ENCODE data around the gene RAP1B.

Gene RAP1B

GRCh38 chr12:68610370-68611093, at the start of gene RAP1B:
Gene RAP1B (plus strand): TSS chr12:68610899. CDS start chr12:68648725, 37,826 bp downstream.
- in situ Hi-C loops (cut with MboI; ENCODE audit: low sequenced_read_pairs), result no loop called here

- in situ Hi-C loops (cut with MboI; ENCODE audit: low sequenced_read_pairs), result no loop called here
Observed at GRCh38 chr12:68561830-68562229, 48.9 kb upstream of the RAP1B start.

- in situ Hi-C loops (cut with MboI; ENCODE audit: low sequenced_read_pairs), result no loop called here
Observed at GRCh38 chr12:68564166-68564565, 46.5 kb upstream of the RAP1B start.

GRCh38 chr12:68565391-68565903, 45.3 kb upstream of the RAP1B start:
- in situ Hi-C loops (cut with MboI; ENCODE audit: low sequenced_read_pairs), result no loop called here

GRCh38 chr12:68568922-68569569, 41.7 kb upstream of the RAP1B start:
- in situ Hi-C loops (cut with MboI; ENCODE audit: low sequenced_read_pairs), result no loop called here

- in situ Hi-C loops (cut with MboI; ENCODE audit: low sequenced_read_pairs), result no loop called here
Observed at GRCh38 chr12:68572661-68573060, 38.0 kb upstream of the RAP1B start.

- in situ Hi-C loops (cut with MboI; ENCODE audit: low sequenced_read_pairs), result no loop called here
Observed at GRCh38 chr12:68573406-68573805, 37.3 kb upstream of the RAP1B start.

GRCh38 chr12:68577949-68578348, 32.8 kb upstream of the RAP1B start:
- in situ Hi-C loops (cut with MboI; ENCODE audit: low sequenced_read_pairs), result no loop called here

- in situ Hi-C loops (cut with MboI; ENCODE audit: low sequenced_read_pairs), result no loop called here
Observed at GRCh38 chr12:68578765-68579164, 31.9 kb upstream of the RAP1B start.

GRCh38 chr12:68579254-68579653, 31.4 kb upstream of the RAP1B start:
- in situ Hi-C loops (cut with MboI; ENCODE audit: low sequenced_read_pairs), result no loop called here

GRCh38 chr12:68580911-68581310, 29.8 kb upstream of the RAP1B start:
- in situ Hi-C loops (cut with MboI; ENCODE audit: low sequenced_read_pairs), result no loop called here

- in situ Hi-C loops (cut with MboI; ENCODE audit: low sequenced_read_pairs), result no loop called here
Observed at GRCh38 chr12:68581926-68582325, 28.8 kb upstream of the RAP1B start.

GRCh38 chr12:68585966-68586365, 24.7 kb upstream of the RAP1B start:
- in situ Hi-C loops (cut with MboI; ENCODE audit: low sequenced_read_pairs), result no loop called here

- in situ Hi-C loops (cut with MboI; ENCODE audit: low sequenced_read_pairs), result no loop called here
Observed at GRCh38 chr12:68587448-68587873, 23.2 kb upstream of the RAP1B start.

- in situ Hi-C loops (cut with MboI; ENCODE audit: low sequenced_read_pairs), result no loop called here
Observed at GRCh38 chr12:68589194-68589593, 21.5 kb upstream of the RAP1B start.

GRCh38 chr12:68591734-68592418, 18.8 kb upstream of the RAP1B start:
- in situ Hi-C loops (cut with MboI; ENCODE audit: low sequenced_read_pairs), result no loop called here

GRCh38 chr12:68595241-68595640, 15.5 kb upstream of the RAP1B start:
- in situ Hi-C loops (cut with MboI; ENCODE audit: low sequenced_read_pairs), result no loop called here

GRCh38 chr12:68601767-68602166, 8.9 kb upstream of the RAP1B start:
- in situ Hi-C loops (cut with MboI; ENCODE audit: low sequenced_read_pairs), result no loop called here

GRCh38 chr12:68602720-68603119, 8.0 kb upstream of the RAP1B start:
- in situ Hi-C loops (cut with MboI; ENCODE audit: low sequenced_read_pairs), result no loop called here

- in situ Hi-C loops (cut with MboI; ENCODE audit: low sequenced_read_pairs), result no loop called here
Observed at GRCh38 chr12:68608191-68608590, 2.5 kb upstream of the RAP1B start.

GRCh38 chr12:68609998-68610369, 715 bp upstream of the RAP1B start:
- in situ Hi-C loops (cut with MboI; ENCODE audit: low sequenced_read_pairs), result no loop called here
